LNCaP clone FGC (cell line): ENCODE measurements around the gene NEK6.

Experiments used
- DNase-seq: peaks from one replicate; pipeline ENCODE4 v3.0.0-alpha.2; 2011; ENCODE audit warnings: low read depth
- H3K4me3 ChIP-seq: 2 replicates; pipeline ENCODE4 v1.5.1; 2011; ENCODE audit warnings: mild to moderate bottlenecking, low read depth, low read length, control low read depth
- CTCF ChIP-seq: IDR thresholded peaks from 2 replicates; pipeline ENCODE4 v1.5.1; 2012; ENCODE audit warnings: mild to moderate bottlenecking; ENCODE audit not compliant: control insufficient read depth, insufficient read depth; ENCODE audit errors: extremely low read depth

Gene NEK6

DNA sequence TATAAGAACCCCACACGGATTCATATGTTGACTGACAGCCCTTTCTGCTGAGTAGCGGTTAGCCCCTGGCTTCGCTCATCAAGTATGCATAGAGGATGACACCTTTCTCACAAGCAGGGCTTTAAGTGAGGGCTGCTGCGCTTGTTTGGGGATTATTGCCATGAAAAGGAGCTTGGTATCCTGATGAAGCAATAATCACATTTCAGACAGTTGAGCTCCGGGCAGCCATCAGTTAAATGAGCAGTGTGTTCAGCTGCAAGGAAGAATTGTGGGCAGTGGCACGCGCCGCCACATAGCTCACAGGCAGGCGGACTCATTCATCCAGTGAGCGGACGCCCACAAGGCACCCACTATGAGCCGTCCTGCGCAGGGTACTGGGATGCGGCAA lies 77.6 kb downstream of the NEK6 start:
- no peak for DNase-seq
- H3K4me3 ChIP-seq, result no peak overlapping the region
- no peak for TF ChIP-seq CTCF

DNA sequence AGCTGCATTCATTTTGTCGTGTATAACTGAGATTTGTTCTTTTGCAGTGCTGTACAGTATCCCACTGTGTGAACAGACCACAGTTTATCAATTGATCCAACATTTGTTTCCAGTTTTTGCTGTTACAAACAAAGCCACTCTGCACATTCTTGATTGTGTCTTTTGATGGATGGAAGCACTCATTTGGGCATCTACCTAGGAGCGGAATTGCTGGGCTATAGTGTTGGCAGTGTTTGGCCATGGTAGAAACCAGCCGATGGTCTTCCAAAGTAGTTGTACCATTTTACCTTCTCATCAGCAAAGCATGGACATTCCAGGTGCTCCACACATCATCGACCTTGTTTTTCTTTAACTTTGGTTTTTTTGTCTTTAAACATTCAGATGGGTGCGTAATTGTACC lies 79.8 kb downstream of the NEK6 start:
- no peak for DNase-seq
- no peak for TF ChIP-seq CTCF
- no peak overlapping the region for H3K4me3 ChIP-seq

DNA sequence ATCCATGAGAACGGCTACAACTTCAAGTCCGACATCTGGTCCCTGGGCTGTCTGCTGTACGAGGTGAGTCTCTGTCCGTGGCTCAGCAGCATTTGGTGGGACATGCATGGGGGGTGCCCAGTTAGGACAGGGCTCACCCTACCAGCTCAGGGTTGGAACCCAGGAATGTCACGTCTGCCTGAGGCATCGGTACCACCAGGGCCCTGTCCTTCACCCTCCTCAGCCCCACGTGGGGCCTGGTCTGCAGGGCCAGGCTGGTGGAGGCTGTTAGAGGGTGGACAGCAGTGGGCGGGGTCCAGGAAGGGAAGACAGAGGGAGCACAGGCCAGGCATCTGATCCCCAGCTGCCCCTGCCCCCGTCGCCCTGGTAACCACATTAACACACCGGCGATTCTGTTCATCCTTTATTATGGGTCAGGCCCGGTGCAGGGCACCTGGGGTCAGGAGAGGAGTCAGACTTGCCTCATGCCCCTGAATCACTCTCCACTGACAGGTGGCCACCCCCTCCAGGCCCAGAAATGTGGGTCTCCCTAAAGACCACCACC lies 81.9 kb downstream of the NEK6 start:
- DNase-seq, result no peak
- TF ChIP-seq CTCF, result no peak
- H3K4me3 ChIP-seq, result no peak overlapping the region

DNA sequence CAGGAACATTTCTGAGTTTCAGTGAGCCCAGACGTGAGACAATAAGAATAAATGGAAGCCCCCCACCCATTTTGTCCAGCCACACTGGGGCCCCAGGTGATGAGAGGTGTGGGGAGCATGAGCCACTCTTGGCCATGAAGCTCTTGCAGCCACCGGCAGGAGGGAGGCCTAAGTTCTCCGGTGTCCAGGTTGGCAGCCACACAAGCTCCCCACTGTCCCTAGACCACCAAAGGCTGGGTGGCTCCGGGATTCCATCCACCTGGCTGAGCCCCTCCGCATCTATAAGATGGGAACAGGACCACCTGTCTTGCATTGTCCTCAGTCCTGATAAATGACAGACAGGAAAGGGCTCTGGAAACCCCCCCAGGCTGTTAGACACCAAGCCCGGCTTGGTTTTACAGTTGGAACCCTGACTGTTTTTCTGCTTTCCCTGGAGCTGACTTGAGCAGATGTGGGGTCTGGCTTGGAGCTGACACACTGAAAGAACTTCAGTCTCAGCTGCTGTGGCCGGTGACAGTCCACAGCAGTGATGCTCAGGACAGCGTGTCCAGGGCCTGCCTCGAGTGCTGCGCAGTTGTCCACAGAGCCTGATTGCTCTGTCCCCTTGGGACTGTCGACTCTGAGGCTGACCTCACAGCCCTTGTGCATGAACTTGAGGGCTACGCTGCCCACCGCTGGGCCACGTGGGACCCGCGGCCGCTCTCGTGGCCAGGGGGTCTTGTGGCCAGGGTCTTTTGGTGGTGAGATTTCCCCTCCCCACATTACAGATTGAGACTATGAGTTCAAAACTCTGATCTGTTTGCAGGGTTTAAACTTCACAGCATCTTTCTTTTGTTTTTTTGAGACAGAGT lies 82.7 kb downstream of the NEK6 start:
- DNase-seq, result no peak
- no peak overlapping the region for H3K4me3 ChIP-seq
- TF ChIP-seq CTCF, result no peak

GRCh38 chr9:124341455-124342170 lies 83.9 kb downstream of the NEK6 start:
- no peak for DNase-seq
- TF ChIP-seq CTCF, result no peak
- no peak overlapping the region for H3K4me3 ChIP-seq

DNA sequence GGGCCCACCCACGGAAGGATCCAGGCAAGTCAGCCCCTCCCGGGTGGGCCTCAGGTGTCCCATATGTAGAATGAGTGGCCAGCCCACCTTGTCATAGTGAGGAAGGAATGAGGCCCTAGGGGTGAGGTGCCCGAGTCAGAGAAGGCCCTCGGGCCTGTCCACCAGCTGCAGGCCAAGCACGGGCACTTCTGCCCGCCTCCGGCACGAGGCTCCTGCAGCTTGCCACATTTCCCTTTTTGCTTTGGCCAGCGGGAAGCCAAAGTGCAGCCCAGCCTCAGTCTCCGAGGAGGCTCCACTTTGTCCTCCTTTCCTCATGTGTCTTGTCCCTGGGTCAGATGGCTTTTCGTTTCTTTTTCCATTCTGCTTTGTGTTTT lies 84.6 kb downstream of the NEK6 start:
- DNase-seq, result no peak
- TF ChIP-seq CTCF, result no peak
- no peak overlapping the region for H3K4me3 ChIP-seq
